ENCODE measurements around the gene MAP7D1.

Gene MAP7D1

GRCh38 chr1:36137226-36137625 is 18.7 kb upstream of the MAP7D1 start:
- TF ChIP-seq CTCF (IDR thresholded peaks at IDR 0.05; ENCODE audit: insufficient read depth, low read length, poor library complexity, severe bottlenecking) (no peak), EZH2phosphoT487 (conservative IDR thresholded peaks at IDR 0.05; ENCODE audit: low read length) (no peak)
- Histone ChIP-seq H3K9me2 (replicated peaks; ENCODE audit: insufficient read depth, low read length) (no peaks in the 10 kb centered on the region), H3K4me2 (ENCODE audit: low read depth, low read length, poor library complexity, severe bottlenecking) (no peak overlapping the region), H2AFZ (ENCODE audit: low read depth, low read length, severe bottlenecking) (no peak overlapping the region), H3K27me3 (ENCODE audit: low read length) (no peaks in the 10 kb centered on the region), H3K9me3 (ENCODE audit: insufficient read depth, low read length) (no peaks in the 10 kb centered on the region), H3F3A (ENCODE audit: insufficient read depth) (no peaks in the 10 kb centered on the region), H3K9ac (ENCODE audit: low read length) (no peak overlapping the region), H3K4me3 (ENCODE audit: insufficient read depth, low read length, poor library complexity, severe bottlenecking) (no peak overlapping the region), H3K79me2 (ENCODE audit: insufficient read depth, low read length) (peaks cover under 1% of the 10 kb centered on the region; the same call in 1 of the 2 replicates), H4K20me1 (ENCODE audit: low read depth, low read length) (no peaks in the 10 kb centered on the region), H3K36me3 (ENCODE audit: low read length) (0 out of 2 replicates have a peak, but pooled peaks cover 5% of the 10 kb centered on the region), H3K27ac (ENCODE audit: low read depth, low read length) (no peak overlapping the region)

DNA sequence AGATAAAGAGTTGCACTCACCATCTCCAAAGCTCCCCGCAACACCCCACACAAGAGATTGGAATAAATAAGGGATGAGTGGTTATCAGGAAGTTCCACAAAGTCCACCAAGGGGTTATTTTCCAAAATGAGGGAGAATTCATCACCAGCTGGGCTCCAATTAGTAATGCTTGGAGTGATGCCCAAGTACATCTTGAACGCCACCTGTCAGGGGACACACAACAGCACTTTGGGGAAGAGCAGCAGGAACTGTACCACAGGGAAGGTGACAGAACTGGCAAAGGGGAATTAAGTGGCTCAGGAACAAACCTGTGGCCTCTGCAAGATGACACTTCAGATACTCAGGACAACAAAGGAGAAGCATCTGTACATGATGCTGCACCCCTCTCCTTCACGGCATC is 18.2 kb upstream of the MAP7D1 start:
- Histone ChIP-seq H3F3A (ENCODE audit: insufficient read depth) (no peaks in the 10 kb centered on the region), H3K4me2 (ENCODE audit: low read depth, low read length, poor library complexity, severe bottlenecking) (no peak overlapping the region), H3K79me2 (ENCODE audit: insufficient read depth, low read length) (peaks cover 6% of the 10 kb centered on the region; the same call in 1 of the 2 replicates), H3K9ac (ENCODE audit: low read length) (no peak overlapping the region), H3K27ac (ENCODE audit: low read depth, low read length) (no peak overlapping the region), H3K9me3 (ENCODE audit: insufficient read depth, low read length) (no peaks in the 10 kb centered on the region), H3K36me3 (ENCODE audit: low read length) (0 out of 2 replicates have a peak, but pooled peaks cover 5% of the 10 kb centered on the region), H3K4me3 (ENCODE audit: insufficient read depth, low read length, poor library complexity, severe bottlenecking) (no peak overlapping the region), H3K9me2 (replicated peaks; ENCODE audit: insufficient read depth, low read length) (no peaks in the 10 kb centered on the region), H3K27me3 (ENCODE audit: low read length) (no peaks in the 10 kb centered on the region), H4K20me1 (ENCODE audit: low read depth, low read length) (no peaks in the 10 kb centered on the region), H2AFZ (ENCODE audit: low read depth, low read length, severe bottlenecking) (no peak overlapping the region)
- no peak for TF ChIP-seq EZH2phosphoT487 (conservative IDR thresholded peaks at IDR 0.05; ENCODE audit: low read length)
- TF ChIP-seq CTCF (IDR thresholded peaks at IDR 0.05; ENCODE audit: insufficient read depth, low read length, poor library complexity, severe bottlenecking), result no peak

GRCh38 chr1:36139521-36139920 is 16.4 kb upstream of the MAP7D1 start:
- no peak overlapping the region for H3K27ac ChIP-seq (ENCODE audit: low read depth, low read length)
- H2AFZ ChIP-seq (ENCODE audit: low read depth, low read length, severe bottlenecking), result no peak overlapping the region
- TF ChIP-seq EZH2phosphoT487 (conservative IDR thresholded peaks at IDR 0.05; ENCODE audit: low read length) (no peak), CTCF (IDR thresholded peaks at IDR 0.05; ENCODE audit: insufficient read depth, low read length, poor library complexity, severe bottlenecking) (no peak)
- H3K4me3 ChIP-seq (ENCODE audit: insufficient read depth, low read length, poor library complexity, severe bottlenecking), result no peak overlapping the region
- H3K27me3 ChIP-seq (ENCODE audit: low read length), result no peaks in the 10 kb centered on the region
- H3F3A ChIP-seq (ENCODE audit: insufficient read depth), result no peaks in the 10 kb centered on the region
- H4K20me1 ChIP-seq (ENCODE audit: low read depth, low read length), result no peaks in the 10 kb centered on the region
- H3K9ac ChIP-seq (ENCODE audit: low read length), result no peak overlapping the region
- H3K9me3 ChIP-seq (ENCODE audit: insufficient read depth, low read length), result no peaks in the 10 kb centered on the region
- H3K79me2 ChIP-seq (ENCODE audit: insufficient read depth, low read length), result peaks cover 10% of the 10 kb centered on the region; the same call in 1 of the 2 replicates
- 0 out of 2 replicates have a peak, but pooled peaks cover 5% of the 10 kb centered on the region for H3K36me3 ChIP-seq (ENCODE audit: low read length)
- no peaks in the 10 kb centered on the region for H3K9me2 ChIP-seq (replicated peaks; ENCODE audit: insufficient read depth, low read length)
- no peak overlapping the region for H3K4me2 ChIP-seq (ENCODE audit: low read depth, low read length, poor library complexity, severe bottlenecking)

All from SU-DHL-6 (cell line).